Spinal cord (tissue), 10 donors: ENCODE results near the gene IGDCC3. TPM values are rescaled to one million over a fixed set of nuclear protein-coding genes. Genes with fewer than 3 reads are reported as not detected.
A peak's percentile ranks its signal among the peaks of the same experiment; 100 is the strongest.

ENCODE experiments used
- DNase-seq, 6 donors: peaks; one replicate each; pipeline versions ENCODE4 v3.0.0 to v3.0.0-alpha.2; 2013 to 2015; ENCODE audit warnings: low spot score in 6 of 6, low read depth in 4 of 6
- H3K27ac ChIP-seq: one replicate; pipeline ENCODE4 v1.5.1; 2013; ENCODE audit warnings: low read depth, low read length, control low read depth
- H3K27me3 ChIP-seq: one replicate; pipeline ENCODE4 v1.6.1; 2013; ENCODE audit warnings: low read length; ENCODE audit not compliant: control insufficient read depth, insufficient read depth
- H3K36me3 ChIP-seq: one replicate; pipeline ENCODE4 v1.6.1; 2013; ENCODE audit warnings: low read length; ENCODE audit not compliant: control insufficient read depth, insufficient read depth
- H3K4me1 ChIP-seq: one replicate; pipeline ENCODE4 v1.6.1; 2013; ENCODE audit warnings: low read length; ENCODE audit not compliant: control insufficient read depth, insufficient read depth
- H3K4me3 ChIP-seq: one replicate; pipeline ENCODE4 v1.5.1; 2013; ENCODE audit warnings: low read depth, low read length, control low read depth
- H3K9me3 ChIP-seq: one replicate; pipeline ENCODE4 v1.6.1; 2013; ENCODE audit warnings: low read length; ENCODE audit not compliant: control insufficient read depth, insufficient read depth
- WGBS: methylation state at CpG from one replicate; pipeline ENCODE4 v1.1.5; 2013; ENCODE audit warnings: missing lambda C conversion rate; ENCODE audit not compliant: insufficient coverage; 5-methylcytosine and 5-hydroxymethylcytosine counted together
- polyA plus RNA-seq, 2 donors: library from polyadenylated mRNA; unstranded; fragments of 120-200 nt; gene quantifications; one replicate each; pipeline ENCODE4 v1.2.1, GENCODE V29; 2013; ENCODE audit not compliant: insufficient read length in 2 of 2
- total RNA-seq, 2 donors: library from RNA; depleted of rRNA in 1 of 2; stranded (reverse); fragments of 120-200 nt in 1 of 2; fragments of >200 nt in 1 of 2; gene quantifications; one replicate each; pipeline versions ENCODE4 v1.2.3 to v1.2.4, GENCODE V29; 2013 to 2014
- donor health status: healthy.

Gene IGDCC3
- total and polyA plus RNA-seq, 4 donors: 3.6 to 20.7 (median 10.9) TPM

DNA sequence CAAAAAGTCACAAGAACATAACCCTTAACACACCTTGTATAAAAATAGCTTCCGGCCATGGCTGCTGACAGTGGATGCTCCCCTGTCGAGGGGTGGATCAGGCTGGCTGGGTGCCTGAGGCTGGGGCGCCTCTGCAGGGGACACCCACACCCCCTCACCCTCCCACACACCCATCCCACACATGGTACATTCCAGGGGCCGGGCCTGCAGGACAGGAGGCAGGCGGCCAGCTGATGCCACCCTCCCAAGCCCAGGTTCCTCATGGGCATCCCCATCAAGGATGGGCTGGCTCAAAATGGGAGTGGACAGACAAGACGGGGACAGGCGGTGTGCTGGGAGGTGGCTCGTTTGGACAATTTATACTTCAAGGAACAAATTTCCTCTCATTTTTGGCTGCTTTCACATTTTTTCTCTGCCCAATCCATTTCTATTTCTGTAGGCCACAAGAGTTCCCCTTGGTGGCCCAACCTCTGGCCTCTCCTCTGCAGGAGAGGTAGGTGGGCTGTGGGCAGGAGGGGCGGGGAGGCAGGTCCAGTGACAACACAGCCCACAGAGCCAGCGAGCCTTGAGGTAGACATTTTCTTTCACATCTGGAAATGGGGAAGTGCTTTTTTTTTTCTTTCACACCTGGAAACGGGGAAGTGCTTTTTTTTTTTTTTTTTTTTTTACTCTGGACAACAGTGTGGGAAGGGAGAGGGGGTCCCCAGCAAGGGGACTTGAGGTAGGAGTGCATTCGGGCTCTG, 50.0 kb downstream of the IGDCC3 start:
- Histone ChIP-seq H3K4me1 (peaks cover 45% of the 10 kb centered on the region), H3K4me3 (no peak overlapping the region), H3K27me3 (no peaks in the 10 kb centered on the region), H3K36me3 (peaks cover 56% of the 10 kb centered on the region), H3K9me3 (no peaks in the 10 kb centered on the region), H3K27ac (no peak overlapping the region)
- 65% methylated on average over 6 of the region's 12 CpGs for WGBS
- DNase-seq: no peak

DNA sequence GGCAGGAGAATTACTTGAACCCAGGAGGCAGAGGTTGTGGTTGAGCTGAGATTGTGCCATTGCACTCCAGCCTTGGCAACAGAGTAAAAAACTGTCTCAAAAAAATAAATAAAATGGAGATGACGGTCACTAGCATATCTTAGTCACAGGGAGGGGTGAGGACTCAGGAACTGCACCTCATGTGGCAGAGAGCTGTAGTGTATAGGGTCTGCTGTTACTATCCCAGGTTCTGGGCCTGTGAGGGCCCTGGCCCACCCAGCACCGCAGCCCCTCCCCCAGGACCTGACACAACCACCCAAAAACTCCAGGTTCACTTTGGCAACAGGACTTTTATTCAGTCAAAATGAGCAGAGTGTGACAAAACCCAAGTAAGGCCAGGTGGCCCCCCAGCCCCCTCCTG, 51.0 kb downstream of the IGDCC3 start:
- Histone ChIP-seq H3K4me3 (no peak overlapping the region), H3K27ac (peak overlapping the region; percentile 82), H3K9me3 (no peaks in the 10 kb centered on the region), H3K36me3 (peaks cover 46% of the 10 kb centered on the region), H3K27me3 (no peaks in the 10 kb centered on the region), H3K4me1 (peaks cover 42% of the 10 kb centered on the region)
- no peak for DNase-seq
- 83% methylated on average over 1 of the region's 2 CpGs for WGBS

DNA sequence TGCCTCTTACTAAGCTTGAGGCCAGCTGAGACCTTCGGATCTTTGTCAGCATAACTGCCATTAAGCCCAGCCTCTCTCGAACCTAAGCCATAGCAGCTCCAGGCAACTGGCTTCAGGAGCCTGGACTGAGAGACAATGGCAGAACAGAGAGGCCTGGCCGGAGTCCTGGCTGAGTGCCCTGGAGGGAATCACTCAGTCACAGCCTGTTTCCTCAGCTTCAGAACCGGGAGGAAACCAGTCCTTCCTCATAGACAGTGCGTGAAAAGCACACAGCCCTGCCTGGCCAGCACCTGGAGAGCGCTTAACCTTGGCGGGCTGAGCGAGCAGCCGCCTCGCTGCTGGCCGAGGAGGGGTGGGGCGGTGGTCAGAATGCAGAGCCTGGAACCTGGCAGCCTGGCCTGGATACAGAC, 51.7 kb downstream of the IGDCC3 start:
- Histone ChIP-seq H3K36me3 (peaks cover 39% of the 10 kb centered on the region), H3K4me3 (no peak overlapping the region), H3K9me3 (no peaks in the 10 kb centered on the region), H3K27me3 (no peaks in the 10 kb centered on the region), H3K4me1 (peaks cover 38% of the 10 kb centered on the region), H3K27ac (peak overlapping the region; percentile 82)
- DNase-seq: peak in 3 of 6 donors; percentile 66 to 88 (median 72)
- WGBS: 16% methylated on average over 12 of the region's 12 CpGs

- H3K27me3 ChIP-seq: no peaks in the 10 kb centered on the region
- WGBS: 18% methylated on average over 7 of the region's 9 CpGs
- peaks cover 9% of the 10 kb centered on the region for H3K36me3 ChIP-seq
- no peak overlapping the region for H3K27ac ChIP-seq
- H3K4me3 ChIP-seq: no peak overlapping the region
- H3K4me1 ChIP-seq: peaks cover 38% of the 10 kb centered on the region
- no peaks in the 10 kb centered on the region for H3K9me3 ChIP-seq
- peak in 3 of 6 donors; percentile 56 to 92 (median 89) for DNase-seq
These were observed 54.7 kb downstream of the IGDCC3 start for GRCh38 chr15:65323071-65323511.

DNA sequence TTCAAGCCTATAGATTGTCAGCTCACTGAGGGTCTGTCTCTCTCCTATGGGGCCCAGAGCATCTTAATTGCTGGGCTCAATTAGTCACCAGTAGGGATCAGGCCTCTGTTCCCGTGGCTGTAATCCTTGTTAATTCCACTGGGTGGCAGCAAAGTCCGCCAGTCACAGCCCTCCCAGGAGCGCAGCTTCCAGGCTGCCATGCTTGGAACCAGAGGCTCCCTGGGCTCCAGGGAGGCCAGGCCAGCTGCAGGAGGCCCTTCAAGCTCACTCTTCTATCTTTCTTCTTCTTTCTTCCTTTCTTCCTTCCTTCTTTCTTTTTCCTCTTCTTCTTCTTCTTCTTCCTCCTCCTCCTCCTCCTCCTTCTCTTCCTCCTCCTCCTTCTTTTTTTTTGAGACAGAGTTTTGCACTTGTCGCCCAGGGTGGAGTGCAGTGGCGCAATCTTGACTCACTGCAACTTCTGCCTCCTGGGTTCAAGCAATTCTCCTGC, 58.9 kb downstream of the IGDCC3 start:
- WGBS: 36% methylated on average over 5 of the region's 5 CpGs
- H3K27ac ChIP-seq: no peak overlapping the region
- peak; percentile 57 to 96 (median 81) for DNase-seq

GRCh38 chr15:65312400-65312916, 65.3 kb downstream of the IGDCC3 start:
- Histone ChIP-seq H3K4me1 (peaks cover 13% of the 10 kb centered on the region), H3K36me3 (no peaks in the 10 kb centered on the region), H3K27ac (peak overlapping the region; percentile 7), H3K27me3 (no peaks in the 10 kb centered on the region), H3K4me3 (no peak overlapping the region), H3K9me3 (no peaks in the 10 kb centered on the region)
- 37% methylated on average over 7 of the region's 11 CpGs for WGBS
- DNase-seq: peak in 2 of 6 donors; percentile 47 to 64

More for the DNA sequence above, 58.9 kb downstream of the IGDCC3 start:
- H3K27me3 ChIP-seq: no peaks in the 10 kb centered on the region
- H3K4me3 ChIP-seq: no peak overlapping the region
- no peaks in the 10 kb centered on the region for H3K36me3 ChIP-seq
- H3K4me1 ChIP-seq: peaks cover 17% of the 10 kb centered on the region
- H3K9me3 ChIP-seq: no peaks in the 10 kb centered on the region

DNA sequence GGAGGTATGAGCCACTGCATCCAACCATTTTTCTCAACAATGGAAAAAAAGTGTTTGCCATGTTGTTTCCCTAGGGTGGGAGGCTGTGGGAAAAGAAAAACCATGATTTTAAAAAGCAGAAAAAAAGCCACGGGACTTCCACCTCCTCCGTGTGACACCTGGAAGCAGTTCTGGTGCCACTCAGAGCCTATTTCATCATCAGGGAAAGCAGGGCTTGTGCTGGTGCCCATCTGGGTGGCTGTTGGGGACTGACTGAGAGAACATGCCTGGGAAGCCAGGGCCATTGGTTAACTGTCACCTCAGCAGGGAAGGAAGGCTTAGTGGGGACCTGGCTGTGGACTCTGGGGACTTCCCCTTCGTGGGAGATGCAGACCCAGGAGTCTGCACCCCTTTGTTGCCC, 66.0 kb downstream of the IGDCC3 start:
- Histone ChIP-seq H3K27me3 (no peaks in the 10 kb centered on the region), H3K9me3 (no peaks in the 10 kb centered on the region), H3K36me3 (no peaks in the 10 kb centered on the region), H3K4me3 (no peak overlapping the region), H3K4me1 (peaks cover 13% of the 10 kb centered on the region), H3K27ac (no peak overlapping the region)
- DNase-seq: no peak
- 46% methylated on average over 3 of the region's 3 CpGs for WGBS

DNA sequence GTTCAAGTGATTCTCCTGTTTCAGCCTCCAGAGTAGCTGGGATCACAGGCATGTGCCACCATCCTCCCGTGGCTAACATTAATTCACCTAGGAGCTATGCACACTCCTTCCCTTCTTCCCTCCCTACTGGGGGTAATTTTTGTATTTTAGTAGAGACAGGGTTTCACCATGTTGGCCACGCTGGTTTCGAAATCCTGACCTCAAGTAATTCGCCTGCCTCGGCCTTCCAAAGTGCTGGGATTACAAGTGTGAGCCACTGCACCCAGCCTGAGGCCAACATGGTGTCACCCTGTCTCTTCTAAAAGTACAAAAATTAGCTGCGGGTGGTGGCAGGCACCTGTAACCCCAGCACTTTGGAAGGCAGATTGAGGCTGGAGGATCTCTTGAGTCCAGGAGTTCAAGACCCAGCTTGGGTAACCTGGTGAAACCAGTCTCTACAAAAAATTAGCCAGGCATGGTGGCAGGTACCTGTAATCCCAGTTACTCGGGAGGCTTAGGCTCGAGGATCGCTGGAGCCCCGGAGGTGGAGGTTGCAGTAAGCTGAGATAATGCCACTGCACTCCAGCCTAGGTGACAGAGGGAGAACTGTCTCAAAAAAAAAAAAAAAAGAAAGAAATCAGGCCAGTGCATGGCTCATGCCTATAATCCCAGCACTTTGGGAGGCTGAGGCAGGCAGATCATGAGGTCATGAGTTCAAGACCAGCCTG, 67.2 kb downstream of the IGDCC3 start:
- 93% methylated on average over 8 of the region's 10 CpGs for WGBS
- H3K27ac ChIP-seq: no peak overlapping the region
- no peak for DNase-seq

DNA sequence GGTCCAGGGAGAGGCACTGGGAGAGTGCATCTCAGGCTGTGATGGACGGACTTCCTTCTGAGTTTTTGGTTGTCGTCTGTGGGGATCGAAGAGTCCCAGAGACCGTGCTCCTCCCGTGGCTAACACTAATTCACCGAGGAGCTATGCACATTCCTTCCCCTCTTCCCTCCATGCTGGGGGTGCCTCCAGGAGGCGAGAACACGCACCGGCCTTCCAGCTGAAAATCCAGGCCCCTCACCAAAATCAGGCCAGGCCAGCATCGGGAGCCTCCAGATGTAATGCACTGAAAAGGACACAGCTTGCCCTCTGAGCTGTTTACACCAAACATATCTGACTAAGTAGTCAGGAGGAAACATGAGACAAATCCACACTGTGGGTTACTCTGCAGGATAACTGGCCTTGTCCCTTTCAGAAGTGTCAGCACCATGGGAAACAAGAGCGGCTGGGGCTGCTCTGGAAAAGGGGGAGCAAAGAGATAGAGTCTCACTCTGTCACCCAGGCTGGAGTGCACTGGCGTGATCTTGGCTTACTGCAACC, 67.9 kb downstream of the IGDCC3 start:
- 66% methylated on average over 11 of the region's 12 CpGs for WGBS
- no peak overlapping the region for H3K27ac ChIP-seq

More for the DNA sequence above, 67.2 kb downstream of the IGDCC3 start:
- H3K36me3 ChIP-seq: no peaks in the 10 kb centered on the region
- no peaks in the 10 kb centered on the region for H3K9me3 ChIP-seq
- H3K4me1 ChIP-seq: peaks cover 13% of the 10 kb centered on the region
- H3K27me3 ChIP-seq: no peaks in the 10 kb centered on the region
- no peak overlapping the region for H3K4me3 ChIP-seq

More for the DNA sequence above, 67.9 kb downstream of the IGDCC3 start:
- DNase-seq: no peak
- Histone ChIP-seq H3K36me3 (no peaks in the 10 kb centered on the region), H3K9me3 (no peaks in the 10 kb centered on the region), H3K4me1 (peaks cover 14% of the 10 kb centered on the region), H3K4me3 (no peak overlapping the region), H3K27me3 (no peaks in the 10 kb centered on the region)
